ENCODE results near the gene ADA.
"Not testable (repeated sequence)": the region's sequence is repeated elsewhere in the genome, so short reads cannot be mapped to it uniquely, and the experiment has no call there.

The ADA gene

GRCh38 chr20:44678990-44679611 lies 27.6 kb upstream of the ADA start:
- no peak for DNase-seq (ENCODE audit: low spot score)

- no peak for DNase-seq (ENCODE audit: low spot score)
Observed at GRCh38 chr20:44678242-44678641, 26.7 kb upstream of the ADA start.

- not testable (repeated sequence) for DNase-seq (ENCODE audit: low spot score)
Observed at GRCh38 chr20:44672318-44672902, 20.9 kb upstream of the ADA start.

GRCh38 chr20:44671541-44671940 lies 20.0 kb upstream of the ADA start:
- DNase-seq (ENCODE audit: low spot score), result not testable (repeated sequence)

GRCh38 chr20:44670851-44671250 lies 19.4 kb upstream of the ADA start:
- DNase-seq (ENCODE audit: low spot score), result peak; percentile 21

- no peak for DNase-seq (ENCODE audit: low spot score)
Observed at GRCh38 chr20:44666066-44666465, 14.6 kb upstream of the ADA start.

- no peak for DNase-seq (ENCODE audit: low spot score)
Observed at GRCh38 chr20:44664131-44664530, 12.6 kb upstream of the ADA start.

- no peak for DNase-seq (ENCODE audit: low spot score)
Observed at GRCh38 chr20:44662261-44662660, 10.8 kb upstream of the ADA start.

- no peak for DNase-seq (ENCODE audit: low spot score)
Observed at GRCh38 chr20:44660581-44660980, 9.1 kb upstream of the ADA start.

GRCh38 chr20:44659931-44660330 lies 8.4 kb upstream of the ADA start:
- DNase-seq (ENCODE audit: low spot score), result no peak

GRCh38 chr20:44658810-44659209 lies 7.3 kb upstream of the ADA start:
- no peak for DNase-seq (ENCODE audit: low spot score)

GRCh38 chr20:44657875-44658274 lies 6.4 kb upstream of the ADA start:
- no peak for DNase-seq (ENCODE audit: low spot score)

GRCh38 chr20:44656448-44656847 lies 4.9 kb upstream of the ADA start:
- DNase-seq (ENCODE audit: low spot score), result no peak

- DNase-seq (ENCODE audit: low spot score), result not testable (repeated sequence)
Observed at GRCh38 chr20:44654210-44654609, 2.7 kb upstream of the ADA start.

GRCh38 chr20:44653546-44653945 lies 2.0 kb upstream of the ADA start:
- no peak for DNase-seq (ENCODE audit: low spot score)

- DNase-seq (ENCODE audit: low spot score), result no peak
Observed at GRCh38 chr20:44651434-44651683, 140 bp downstream of the ADA start.

GRCh38 chr20:44650771-44651433 lies 597 bp downstream of the ADA start:
- DNase-seq (ENCODE audit: low spot score), result no peak

GRCh38 chr20:44649976-44650375 lies 1.5 kb downstream of the ADA start:
- no peak for DNase-seq (ENCODE audit: low spot score)

GRCh38 chr20:44649126-44649525 lies 2.4 kb downstream of the ADA start:
- DNase-seq (ENCODE audit: low spot score), result no peak

- no peak for DNase-seq (ENCODE audit: low spot score)
Observed at GRCh38 chr20:44648579-44648978, 2.9 kb downstream of the ADA start.

- no peak for DNase-seq (ENCODE audit: low spot score)
Observed at GRCh38 chr20:44648068-44648467, 3.4 kb downstream of the ADA start.

- DNase-seq (ENCODE audit: low spot score), result peak; percentile 70
Observed at GRCh38 chr20:44646641-44647274, 4.7 kb downstream of the ADA start.

- no peak for DNase-seq (ENCODE audit: low spot score)
Observed at GRCh38 chr20:44646023-44646640, 5.4 kb downstream of the ADA start.

All from hepatic stellate cell (primary cell).